A549 (cell line): ENCODE measurements around the gene FOXRED1.

Source experiments
- CTCF ChIP-seq: fragments of >200 bp; sonication (Bioruptor Twin); formaldehyde crosslinking; IDR thresholded peaks from 3 replicates; pipeline ENCODE4 v1.5.1; 2016
- EP300 ChIP-seq, 2 experiments: fragments of >200 bp; sonication (Bioruptor Twin); formaldehyde crosslinking; IDR thresholded peaks; 2 replicates in 1 of 2; 3 replicates in 1 of 2; pipeline ENCODE4 v1.6.1; 2016 to 2017
- POLR2A ChIP-seq: IDR thresholded peaks from 2 replicates; pipeline ENCODE4 v1.6.1; 2012; ENCODE audit warnings: mild to moderate bottlenecking, low read length

GRCh38 chr11:126307706-126308105 lies 38.8 kb downstream of the FOXRED1 start:
- TF ChIP-seq EP300 (IDR thresholded peaks at IDR 0.05) (no peak), POLR2A (no peak), CTCF (peak; percentile 18; the same call in 1 of the 3 replicates)
